CD4-positive, alpha-beta T cell treated with Interleukin-12 subunit alpha and Interleukin-12 subunit beta, for 1 hour (primary cell): Measurements from ENCODE around the gene SERINC5.
"Not testable (repeated sequence)": the region's sequence is repeated elsewhere in the genome, so short reads cannot be mapped to it uniquely, and the experiment has no call there.

Experiments used
- DNase-seq: peaks from one replicate; pipeline ENCODE4 v3.0.0-alpha.2; 2020

Gene SERINC5

GRCh38 chr5:80160242-80160641, 95.6 kb downstream of the SERINC5 start:
- no peak for DNase-seq

GRCh38 chr5:80159133-80159815, 96.6 kb downstream of the SERINC5 start:
- no peak for DNase-seq

- no peak for DNase-seq
Observed at GRCh38 chr5:80156156-80156555, 99.7 kb downstream of the SERINC5 start.

GRCh38 chr5:80154749-80155148, 101.1 kb downstream of the SERINC5 start:
- DNase-seq: no peak

GRCh38 chr5:80154289-80154688, 101.6 kb downstream of the SERINC5 start:
- not testable (repeated sequence) for DNase-seq

- peak; percentile 33 for DNase-seq
Observed at GRCh38 chr5:80153586-80154126, 102.2 kb downstream of the SERINC5 start.

- DNase-seq: peak; percentile 56
Observed at GRCh38 chr5:80152778-80153177, 103.1 kb downstream of the SERINC5 start.

- DNase-seq: no peak
Observed at GRCh38 chr5:80151890-80152289, 104.0 kb downstream of the SERINC5 start.

- no peak for DNase-seq
Observed at GRCh38 chr5:80150731-80151130, 105.1 kb downstream of the SERINC5 start.

GRCh38 chr5:80149161-80149609, 106.7 kb downstream of the SERINC5 start:
- DNase-seq: no peak

GRCh38 chr5:80147119-80147815, 108.6 kb downstream of the SERINC5 start:
- DNase-seq: no peak

- DNase-seq: no peak
Observed at GRCh38 chr5:80146046-80146445, 109.8 kb downstream of the SERINC5 start.

- DNase-seq: no peak
Observed at GRCh38 chr5:80143491-80143890, 112.4 kb downstream of the SERINC5 start.

- DNase-seq: no peak
Observed at GRCh38 chr5:80142996-80143395, 112.9 kb downstream of the SERINC5 start.

- no peak for DNase-seq
Observed at GRCh38 chr5:80141681-80142080, 114.2 kb downstream of the SERINC5 start.

- DNase-seq: no peak
Observed at GRCh38 chr5:80141147-80141671, 114.6 kb downstream of the SERINC5 start.

GRCh38 chr5:80140496-80140895, 115.4 kb downstream of the SERINC5 start:
- DNase-seq: no peak

- no peak for DNase-seq
Observed at GRCh38 chr5:80139466-80139972, 116.3 kb downstream of the SERINC5 start.

GRCh38 chr5:80138486-80138885, 117.4 kb downstream of the SERINC5 start:
- DNase-seq: no peak

GRCh38 chr5:80136798-80137197, 119.0 kb downstream of the SERINC5 start:
- DNase-seq: not testable (repeated sequence)

GRCh38 chr5:80134876-80135275, 121.0 kb downstream of the SERINC5 start:
- no peak for DNase-seq

- DNase-seq: no peak
Observed at GRCh38 chr5:80129146-80129545, 126.7 kb downstream of the SERINC5 start.

GRCh38 chr5:80128141-80128540, 127.7 kb downstream of the SERINC5 start:
- DNase-seq: no peak

- DNase-seq: no peak
Observed at GRCh38 chr5:80127116-80127552, 128.7 kb downstream of the SERINC5 start.
